ENCODE measurements around the gene ZPBP2.

ZPBP2 gene, protein sequence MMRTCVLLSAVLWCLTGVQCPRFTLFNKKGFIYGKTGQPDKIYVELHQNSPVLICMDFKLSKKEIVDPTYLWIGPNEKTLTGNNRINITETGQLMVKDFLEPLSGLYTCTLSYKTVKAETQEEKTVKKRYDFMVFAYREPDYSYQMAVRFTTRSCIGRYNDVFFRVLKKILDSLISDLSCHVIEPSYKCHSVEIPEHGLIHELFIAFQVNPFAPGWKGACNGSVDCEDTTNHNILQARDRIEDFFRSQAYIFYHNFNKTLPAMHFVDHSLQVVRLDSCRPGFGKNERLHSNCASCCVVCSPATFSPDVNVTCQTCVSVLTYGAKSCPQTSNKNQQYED

DNA sequence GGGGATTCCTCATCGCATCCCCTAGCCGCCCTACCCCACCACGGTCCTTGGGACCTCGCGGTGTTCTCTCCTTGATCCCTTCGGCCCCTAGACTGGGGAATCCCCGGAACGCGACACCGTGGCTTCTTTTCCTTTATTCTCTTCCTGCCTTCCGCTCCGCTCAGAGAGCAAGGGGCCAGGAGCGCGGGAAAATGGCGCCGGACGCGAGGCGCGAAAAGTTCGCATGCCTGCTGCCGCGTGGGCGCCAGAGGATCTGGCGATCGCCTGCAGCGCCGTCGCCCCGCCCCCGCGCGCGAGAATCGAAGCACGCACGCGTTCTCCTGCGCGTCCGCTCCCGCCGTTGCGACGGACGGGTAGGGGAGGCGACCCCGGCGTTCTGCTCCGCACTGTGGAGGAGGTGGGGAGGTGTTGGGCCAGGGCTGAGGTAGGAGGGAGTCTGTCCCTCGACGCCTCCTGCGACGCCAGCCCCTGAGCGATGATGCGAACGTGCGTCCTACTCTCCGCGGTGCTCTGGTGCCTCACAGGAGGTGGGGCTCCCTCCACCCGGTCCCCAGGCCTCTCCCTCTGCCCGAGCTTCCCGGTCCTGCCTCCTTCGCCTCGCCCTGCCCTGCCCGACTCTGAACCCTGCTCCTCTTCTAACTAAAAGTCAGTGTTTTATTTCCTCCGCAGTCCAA, at the start of gene ZPBP2:
TSS of gene ZPBP2 (plus strand) at position 323 of the 674 bp plus-strand sequence. CDS start at position 476, 153 bp downstream.
- no peaks in the 10 kb centered on the region for H3K36me3 ChIP-seq
- H3K27ac ChIP-seq, result no peak within 1 kb of the TSS
- no peaks in the 10 kb centered on the region for H3K9me3 ChIP-seq
- H3K4me3 ChIP-seq (ENCODE audit: low read depth in 1 of 2, low read length in 1 of 2), result no peak within 1 kb of the TSS
- TF ChIP-seq CTCF (IDR thresholded peaks at IDR 0.05), result no peak
- H3K27me3 ChIP-seq, result peaks cover 100% of the 10 kb centered on the region
- peaks cover 0 to 8% of the 10 kb centered on the region in 2 experiments for H3K4me1 ChIP-seq (ENCODE audit: control insufficient read depth in 1 of 2, insufficient read depth in 1 of 2, low read depth in 1 of 2, low read length in 1 of 2)

DNA sequence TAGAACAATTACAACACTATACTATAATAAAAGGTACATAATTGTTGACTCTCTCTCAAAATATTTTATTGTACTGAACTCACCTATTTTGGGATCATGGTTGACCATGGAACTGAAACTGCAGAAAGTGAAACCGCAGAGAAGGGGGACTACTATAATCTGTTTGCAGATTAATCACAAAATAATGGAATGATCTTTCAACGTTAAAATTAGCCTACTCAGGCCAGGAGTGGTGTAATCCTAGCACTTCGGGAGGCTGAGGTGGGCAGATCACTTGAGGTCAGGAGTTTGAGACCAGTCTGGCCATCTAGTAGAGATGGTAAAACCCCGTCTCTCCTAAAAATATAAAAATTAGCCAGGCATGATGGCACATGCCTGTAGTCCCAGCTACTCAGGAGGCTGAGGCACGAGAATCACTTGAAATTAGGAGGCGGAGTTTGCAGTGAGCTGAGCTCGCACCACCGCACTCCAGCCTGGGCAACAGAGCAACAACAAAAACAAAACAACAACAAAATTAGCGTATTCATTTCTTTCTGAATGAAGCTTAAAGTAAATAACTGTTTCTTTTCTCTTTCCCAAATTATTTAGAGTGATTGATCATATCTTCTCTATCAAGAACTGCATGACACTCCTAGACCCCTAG, 49.5 kb upstream of the ZPBP2 start:
- no peak for TF ChIP-seq CTCF (IDR thresholded peaks at IDR 0.05)
- no peak overlapping the region for H3K27ac ChIP-seq
- no peaks in the 10 kb centered on the region for H3K4me1 ChIP-seq (ENCODE audit: control insufficient read depth in 1 of 2, insufficient read depth in 1 of 2, low read depth in 1 of 2, low read length in 1 of 2)

GRCh38 chr17:39820541-39820940, 47.5 kb upstream of the ZPBP2 start:
- Histone ChIP-seq H3K27me3 (peaks cover 32% of the 10 kb centered on the region), H3K27ac (no peak overlapping the region), H3K4me1 (ENCODE audit: control insufficient read depth in 1 of 2, insufficient read depth in 1 of 2, low read depth in 1 of 2, low read length in 1 of 2) (no peaks in the 10 kb centered on the region), H3K4me3 (ENCODE audit: low read depth in 1 of 2, low read length in 1 of 2) (no peak overlapping the region), H3K9me3 (peaks cover 8% of the 10 kb centered on the region), H3K36me3 (no peaks in the 10 kb centered on the region)
- no peak for TF ChIP-seq CTCF (IDR thresholded peaks at IDR 0.05)

More for the DNA sequence above, 49.5 kb upstream of the ZPBP2 start:
- Histone ChIP-seq H3K9me3 (peaks cover 1% of the 10 kb centered on the region), H3K27me3 (peaks cover 48% of the 10 kb centered on the region), H3K36me3 (no peaks in the 10 kb centered on the region), H3K4me3 (ENCODE audit: low read depth in 1 of 2, low read length in 1 of 2) (no peak overlapping the region)

DNA sequence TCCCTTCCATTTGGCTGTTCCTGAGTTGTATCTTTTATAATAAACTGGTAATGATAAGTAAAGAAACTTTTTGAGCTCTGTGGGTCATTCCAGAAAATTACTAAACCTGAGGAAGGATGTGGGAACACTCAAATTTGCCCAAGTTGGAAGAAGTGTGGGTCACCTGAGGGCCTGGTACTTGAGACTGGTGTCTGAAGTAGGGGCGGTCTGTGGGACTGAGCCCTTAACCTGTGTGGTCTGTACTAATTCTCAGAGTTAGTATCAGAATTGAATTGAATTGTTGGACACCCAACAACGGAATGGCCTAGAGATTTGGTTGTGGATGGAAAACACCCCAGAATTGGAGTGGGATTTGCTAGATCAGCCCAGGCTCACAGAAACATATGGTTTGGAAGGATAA, 47.0 kb upstream of the ZPBP2 start:
- Histone ChIP-seq H3K27ac (no peak overlapping the region), H3K36me3 (no peaks in the 10 kb centered on the region), H3K4me3 (ENCODE audit: low read depth in 1 of 2, low read length in 1 of 2) (no peak overlapping the region), H3K27me3 (peaks cover 32% of the 10 kb centered on the region), H3K4me1 (ENCODE audit: control insufficient read depth in 1 of 2, insufficient read depth in 1 of 2, low read depth in 1 of 2, low read length in 1 of 2) (no peaks in the 10 kb centered on the region), H3K9me3 (peaks cover 8% of the 10 kb centered on the region)
- no peak for TF ChIP-seq CTCF (IDR thresholded peaks at IDR 0.05)

GRCh38 chr17:39822051-39822451, 46.0 kb upstream of the ZPBP2 start:
- H3K36me3 ChIP-seq, result no peaks in the 10 kb centered on the region
- no peak overlapping the region for H3K4me3 ChIP-seq (ENCODE audit: low read depth in 1 of 2, low read length in 1 of 2)
- H3K4me1 ChIP-seq (ENCODE audit: control insufficient read depth in 1 of 2, insufficient read depth in 1 of 2, low read depth in 1 of 2, low read length in 1 of 2), result no peaks in the 10 kb centered on the region
- no peak for TF ChIP-seq CTCF (IDR thresholded peaks at IDR 0.05)
- H3K9me3 ChIP-seq, result peaks cover 8% of the 10 kb centered on the region
- no peak overlapping the region for H3K27ac ChIP-seq
- peaks cover 43% of the 10 kb centered on the region for H3K27me3 ChIP-seq
